ENCODE measurements around the gene FERMT2.
"Not testable (repeated sequence)": the region's sequence is repeated elsewhere in the genome, so short reads cannot be mapped to it uniquely, and the experiment has no call there.

Gene FERMT2

GRCh38 chr14:52864893-52865292 is 86.0 kb downstream of the FERMT2 start:
- DNase-seq = not testable (repeated sequence)

DNA sequence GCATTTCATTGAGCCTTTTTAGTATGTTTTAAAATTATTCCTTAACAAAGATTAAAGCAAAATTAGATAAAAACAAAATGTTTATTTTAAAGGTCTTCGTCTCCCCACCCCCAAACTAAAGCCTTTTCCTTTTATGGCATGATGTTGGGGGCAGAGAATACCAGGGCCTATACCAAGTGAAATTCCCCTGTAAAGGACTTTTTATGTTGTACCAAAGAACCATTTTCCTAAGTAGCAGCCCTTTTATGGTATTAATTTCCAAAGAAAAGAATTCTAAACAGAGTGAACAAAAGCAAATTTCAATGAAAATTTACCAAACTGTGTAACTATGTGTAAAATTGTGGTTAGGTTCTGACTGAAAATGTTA is 87.5 kb downstream of the FERMT2 start:
- no peak for DNase-seq

DNA sequence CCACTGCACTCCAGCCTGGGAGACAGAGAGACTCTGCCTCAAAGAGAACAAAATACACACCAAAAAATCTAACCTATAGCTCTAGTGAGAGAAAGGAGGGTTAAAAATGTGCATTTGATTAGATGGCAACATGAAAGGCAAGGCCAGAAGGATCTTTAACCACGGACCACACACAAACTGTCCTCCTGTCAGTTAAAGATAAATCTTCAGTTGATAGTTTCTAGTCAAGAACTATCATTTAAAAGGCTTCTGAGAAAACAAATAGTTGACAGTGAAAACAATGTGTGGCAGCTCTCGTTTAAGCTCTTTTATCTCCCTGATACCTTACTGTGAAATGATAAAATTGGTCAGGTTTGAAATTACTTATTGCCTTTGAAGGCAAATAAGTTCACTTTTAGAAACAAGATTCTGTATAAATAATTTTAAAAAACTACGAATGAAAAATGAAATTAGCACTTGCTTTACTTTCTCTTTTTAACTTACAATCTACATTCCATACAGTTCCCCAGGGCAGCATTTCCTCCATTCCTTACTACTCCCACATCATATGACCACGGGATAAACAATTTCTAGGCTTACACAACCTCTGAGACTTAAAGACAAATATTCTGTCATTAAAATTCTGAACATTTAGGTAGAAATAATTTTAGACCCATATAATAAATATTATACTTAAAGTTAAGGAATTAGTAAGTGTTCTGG is 88.1 kb downstream of the FERMT2 start:
- no peak for DNase-seq

DNA sequence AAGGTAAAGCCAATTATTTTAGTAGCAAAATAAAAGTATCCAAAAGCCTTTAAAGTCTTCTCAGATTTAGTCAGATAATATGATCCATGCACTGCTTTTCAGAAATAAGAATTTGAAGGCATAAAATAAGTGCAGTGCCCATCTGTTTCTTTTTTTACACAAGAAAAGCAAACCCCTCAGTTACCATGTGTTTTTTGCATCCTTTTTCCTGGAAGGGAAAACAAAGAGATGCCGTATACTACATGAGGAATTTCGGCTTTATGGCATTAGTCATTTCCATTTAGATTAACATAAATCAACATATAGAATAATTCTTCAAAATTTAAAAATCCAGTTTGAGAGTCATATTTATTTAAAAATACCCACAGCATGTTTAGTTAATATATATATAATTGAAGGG is 89.4 kb downstream of the FERMT2 start:
- no peak for DNase-seq

- DNase-seq = no peak
Measured at GRCh38 chr14:52860910-52861309, 89.9 kb downstream of the FERMT2 start.

- DNase-seq = no peak
Measured at GRCh38 chr14:52860209-52860608, 90.6 kb downstream of the FERMT2 start.

DNA sequence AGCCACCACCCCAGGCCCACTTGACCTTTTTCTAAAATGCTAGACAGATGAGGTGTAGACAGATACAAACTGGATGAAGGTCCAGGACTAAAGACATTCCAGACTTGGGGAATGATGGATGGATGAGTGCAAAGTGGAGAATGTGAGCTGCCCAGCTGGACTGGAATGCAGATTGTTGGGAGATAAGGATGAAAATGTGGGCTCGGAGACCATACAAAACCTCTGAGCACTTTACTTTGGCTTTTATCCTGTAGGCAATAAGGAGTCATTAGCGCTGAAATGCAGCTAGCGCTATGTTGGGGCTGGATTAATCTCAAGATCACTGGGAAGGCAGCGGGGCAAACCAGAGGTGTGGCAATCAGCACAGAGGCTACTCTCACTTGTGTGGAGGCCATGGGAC is 94.7 kb downstream of the FERMT2 start:
- DNase-seq = no peak

- DNase-seq = no peak
Measured at GRCh38 chr14:52853522-52853854, 97.4 kb downstream of the FERMT2 start.

- no peak for DNase-seq
Measured at GRCh38 chr14:52852810-52853521, 97.9 kb downstream of the FERMT2 start.

- DNase-seq = no peak
Measured at GRCh38 chr14:52850451-52850909, 100.4 kb downstream of the FERMT2 start.

GRCh38 chr14:52848626-52849025 is 102.2 kb downstream of the FERMT2 start:
- DNase-seq = no peak

DNA sequence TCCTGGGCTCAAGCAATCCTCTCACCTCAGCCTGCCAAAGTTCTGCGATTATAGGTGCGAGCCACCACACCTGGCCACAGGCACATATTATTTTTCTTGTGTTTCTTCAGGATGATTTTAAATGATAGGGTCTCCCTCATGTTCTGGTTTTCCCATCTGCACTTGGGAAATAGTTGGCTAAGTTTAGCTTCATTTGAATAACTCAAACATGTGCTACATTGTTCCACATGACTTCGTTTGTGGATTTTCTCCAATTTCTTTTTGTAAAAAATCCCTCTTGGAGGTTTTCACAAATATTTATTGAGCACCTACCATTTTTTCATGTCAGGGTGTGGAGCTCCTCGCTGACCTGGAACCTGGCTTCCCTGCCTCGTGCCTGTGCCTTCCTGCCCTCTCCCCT is 104.3 kb downstream of the FERMT2 start:
- DNase-seq = no peak

GRCh38 chr14:52845081-52845480 is 105.8 kb downstream of the FERMT2 start:
- no peak for DNase-seq

DNA sequence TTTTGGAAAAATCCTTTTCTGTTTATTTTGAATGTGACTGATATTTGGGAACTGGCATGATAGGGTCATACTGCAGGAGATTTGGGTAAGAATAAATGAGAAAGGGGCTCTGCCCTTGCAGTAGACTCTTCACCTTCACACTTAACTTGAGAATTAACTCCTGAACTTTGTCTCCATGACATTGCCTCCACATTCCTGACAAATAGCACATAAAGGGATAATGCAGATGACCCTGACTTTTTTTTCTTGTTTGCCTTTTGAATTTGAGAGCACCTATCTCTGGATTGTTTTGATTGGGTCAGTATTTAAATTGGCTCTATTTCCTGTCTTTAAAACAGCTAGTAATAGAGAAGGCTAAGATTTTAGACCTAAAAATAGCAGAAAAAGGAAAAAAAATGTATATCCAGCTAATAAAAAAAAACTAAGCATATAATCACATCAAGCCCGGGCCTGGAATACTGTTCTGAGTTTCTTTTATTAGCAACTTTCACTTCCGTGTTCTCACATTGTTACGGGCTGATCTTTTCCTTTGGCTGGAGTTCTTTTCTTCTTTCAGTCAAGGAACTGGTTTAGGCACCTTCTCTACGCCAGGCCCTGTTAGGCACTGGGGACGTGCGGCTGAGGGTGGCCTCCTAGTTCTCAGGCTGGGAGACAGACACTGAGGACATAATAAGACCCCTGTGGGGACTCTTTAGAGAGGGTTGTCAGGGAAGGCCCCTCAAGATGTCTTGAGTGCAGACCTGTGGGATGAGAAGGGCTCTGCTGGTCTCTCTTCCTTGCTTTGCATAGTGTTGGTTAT is 106.4 kb downstream of the FERMT2 start:
- peak in 2 of 58 donors; percentile 2 to 8 for DNase-seq

DNA sequence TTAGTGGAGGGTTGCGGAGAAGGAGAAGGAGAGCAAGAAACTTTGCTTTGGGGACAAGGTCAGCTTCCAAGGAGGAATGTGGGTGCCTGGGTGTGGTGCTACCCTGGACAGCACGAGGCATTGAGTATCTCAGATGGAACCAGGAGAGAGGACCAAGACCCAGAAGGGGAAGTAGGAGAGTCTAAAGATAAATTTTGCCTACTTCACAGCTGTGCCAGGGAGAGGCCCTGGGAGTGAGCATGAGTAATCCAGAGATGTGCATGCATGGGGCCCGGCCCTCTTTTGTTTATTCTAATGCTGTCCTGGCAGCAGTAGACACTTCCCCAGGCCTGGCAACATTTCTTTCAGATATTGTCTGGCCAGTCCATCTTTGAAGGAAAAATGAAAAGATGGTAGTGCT is 110.0 kb downstream of the FERMT2 start:
- peak in 9 of 58 donors; percentile 2 to 56 (median 14) for DNase-seq

GRCh38 chr14:52837451-52837850 is 113.4 kb downstream of the FERMT2 start:
- DNase-seq = no peak

DNA sequence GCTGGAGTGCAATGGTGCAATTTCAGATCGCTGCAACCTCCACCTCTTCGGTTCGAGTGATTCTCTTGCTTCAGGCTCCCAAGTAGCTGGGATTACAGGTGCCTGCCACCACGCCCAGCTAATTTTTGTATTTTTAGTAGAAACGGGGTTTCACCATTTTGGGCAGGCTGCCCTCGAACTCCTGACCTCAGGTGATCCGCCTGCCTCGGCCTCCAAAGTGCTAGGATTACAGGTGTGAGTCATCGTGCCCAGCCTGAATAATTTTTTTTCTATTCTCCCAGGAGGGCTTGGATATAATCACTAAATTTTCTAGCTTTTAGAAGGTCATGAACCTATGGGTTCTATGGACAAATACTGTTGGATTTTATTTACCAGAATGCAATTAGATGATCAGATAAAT is 114.8 kb downstream of the FERMT2 start:
- DNase-seq = no peak

DNA sequence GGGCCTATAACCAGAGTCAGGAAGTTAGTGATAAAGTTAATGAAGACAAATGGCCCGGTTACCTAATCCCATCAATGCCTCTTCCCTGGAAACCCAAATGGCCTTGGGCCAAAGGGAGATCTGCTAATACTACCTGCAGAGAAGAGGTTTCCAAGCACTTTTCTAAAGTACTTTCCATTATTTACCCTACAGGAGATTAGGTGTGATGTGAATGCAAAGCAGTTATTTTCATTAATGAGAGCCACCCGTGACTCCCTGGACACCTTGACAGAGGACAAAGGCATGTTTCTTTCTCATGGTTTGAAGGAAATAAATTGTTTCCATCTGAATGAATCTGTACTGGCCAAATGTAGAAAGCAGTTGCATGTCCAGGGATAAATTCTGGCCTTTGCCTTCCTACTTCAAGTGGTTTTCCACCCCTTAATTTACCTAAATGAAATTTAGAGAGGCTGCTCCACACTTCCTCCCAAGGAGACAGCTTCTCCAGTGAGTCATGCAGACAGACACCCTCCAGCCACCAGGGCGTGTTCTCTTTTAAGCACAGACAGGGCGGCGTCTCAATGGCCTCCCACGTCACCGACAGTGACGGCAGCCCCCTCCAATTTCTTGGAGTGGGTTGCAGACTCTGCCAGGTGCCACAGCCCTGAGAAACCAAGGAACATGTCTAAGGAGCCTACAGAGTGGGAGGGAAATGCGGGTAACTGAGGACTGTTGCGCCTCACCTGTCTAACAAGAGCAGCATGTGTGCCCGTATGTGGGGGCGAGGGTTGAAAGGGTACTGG is 115.5 kb downstream of the FERMT2 start:
- peak in 7 of 58 donors; percentile 3 to 53 (median 6) for DNase-seq

GRCh38 chr14:52834440-52834842 is 116.4 kb downstream of the FERMT2 start:
- no peak for DNase-seq

GRCh38 chr14:52833891-52834290 is 117.0 kb downstream of the FERMT2 start:
- no peak for DNase-seq

- no peak for DNase-seq
Measured at GRCh38 chr14:52829527-52830185, 121.2 kb downstream of the FERMT2 start.
